ENCODE measurements around the gene NOP16.

- TF ChIP-seq, protein P1, sequence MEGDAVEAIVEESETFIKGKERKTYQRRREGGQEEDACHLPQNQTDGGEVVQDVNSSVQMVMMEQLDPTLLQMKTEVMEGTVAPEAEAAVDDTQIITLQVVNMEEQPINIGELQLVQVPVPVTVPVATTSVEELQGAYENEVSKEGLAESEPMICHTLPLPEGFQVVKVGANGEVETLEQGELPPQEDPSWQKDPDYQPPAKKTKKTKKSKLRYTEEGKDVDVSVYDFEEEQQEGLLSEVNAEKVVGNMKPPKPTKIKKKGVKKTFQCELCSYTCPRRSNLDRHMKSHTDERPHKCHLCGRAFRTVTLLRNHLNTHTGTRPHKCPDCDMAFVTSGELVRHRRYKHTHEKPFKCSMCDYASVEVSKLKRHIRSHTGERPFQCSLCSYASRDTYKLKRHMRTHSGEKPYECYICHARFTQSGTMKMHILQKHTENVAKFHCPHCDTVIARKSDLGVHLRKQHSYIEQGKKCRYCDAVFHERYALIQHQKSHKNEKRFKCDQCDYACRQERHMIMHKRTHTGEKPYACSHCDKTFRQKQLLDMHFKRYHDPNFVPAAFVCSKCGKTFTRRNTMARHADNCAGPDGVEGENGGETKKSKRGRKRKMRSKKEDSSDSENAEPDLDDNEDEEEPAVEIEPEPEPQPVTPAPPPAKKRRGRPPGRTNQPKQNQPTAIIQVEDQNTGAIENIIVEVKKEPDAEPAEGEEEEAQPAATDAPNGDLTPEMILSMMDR (IDR thresholded peaks at IDR 0.05 in 4 of 5, conservative IDR thresholded peaks at IDR 0.05 in 1 of 5) = no peak
- TF ChIP-seq POLR2A (IDR thresholded peaks at IDR 0.05) = no peak
Measured at GRCh38 chr5:176429972-176430371, 41.6 kb upstream of the NOP16 start.

Measured in gastrocnemius medialis (tissue), 4 donors.